ENCODE results near the gene CCDC159. TPM values are rescaled to one million over a fixed set of nuclear protein-coding genes. Genes with fewer than 3 reads are reported as not detected.

Gene CCDC159
- total RNA-seq, 3 donors from 2014 or later = 8.6 to 30.2 (median 25.5) TPM

DNA sequence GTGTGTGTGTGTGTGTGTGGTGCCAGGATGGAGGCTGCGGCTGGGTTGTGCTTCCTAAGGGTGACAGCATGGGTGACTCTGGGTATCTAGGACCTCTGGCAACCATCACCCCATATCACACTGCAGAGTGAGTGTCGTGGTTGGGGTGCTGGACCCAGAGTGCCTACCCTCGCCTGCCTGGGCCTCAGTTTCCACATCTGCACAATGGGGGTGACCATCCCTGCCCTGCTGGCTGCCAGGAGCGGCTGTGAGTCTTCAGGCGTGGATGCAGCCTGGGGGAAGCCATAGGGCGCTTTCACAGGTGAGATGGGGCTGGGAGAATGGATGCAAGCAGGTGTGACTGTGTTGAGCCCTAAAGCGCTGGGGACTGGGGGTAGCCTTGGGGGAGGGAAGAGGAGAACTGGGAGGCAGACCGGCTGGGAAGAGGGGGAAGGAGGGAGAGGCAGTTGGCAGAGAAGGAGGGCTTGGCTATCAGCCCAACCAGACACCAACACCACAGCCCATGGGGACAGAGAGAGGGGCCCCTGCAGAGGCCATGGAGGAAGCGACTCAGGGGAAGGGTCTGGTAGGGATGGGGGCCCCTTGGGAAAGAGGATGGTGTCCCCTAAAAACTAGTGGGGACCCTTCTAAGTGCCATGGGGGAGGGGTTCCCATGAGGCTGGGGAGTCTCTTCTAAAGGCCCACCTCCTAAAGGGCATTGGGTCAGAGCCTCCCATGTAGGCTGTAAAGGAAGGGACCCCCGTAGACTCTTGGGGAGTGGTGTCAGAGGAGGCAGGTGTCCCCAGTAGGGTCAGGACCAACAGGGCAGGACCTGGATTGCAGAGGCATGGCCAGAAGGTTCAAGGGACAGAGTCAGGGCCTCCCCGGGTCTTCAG lies 10.6 kb downstream of the CCDC159 start:
- no peaks in the 10 kb centered on the region for H3K9me3 ChIP-seq
- no peaks in the 10 kb centered on the region for H3K27me3 ChIP-seq
- no peaks in the 10 kb centered on the region for H3K36me3 ChIP-seq
- intact Hi-C loops (cut with DNase I; ENCODE audit: low total_unique reads) = no loop called here
- H3K27ac ChIP-seq = peak overlapping the region in 1 of 2 donors; percentile 89
- H3K4me3 ChIP-seq = no peak overlapping the region
- TF ChIP-seq POLR2AphosphoS5 (IDR thresholded peaks at IDR 0.05) = no peak
- peaks cover 0 to 7% of the 10 kb centered on the region in 2 donors for H3K4me1 ChIP-seq
- DNase-seq (ENCODE audit: low spot score in 2 of 2) = no peak

- Histone ChIP-seq H3K27me3 (no peaks in the 10 kb centered on the region), H3K36me3 (no peaks in the 10 kb centered on the region), H3K4me1 (peaks cover 0 to 7% of the 10 kb centered on the region in 2 donors), H3K27ac (no peak overlapping the region), H3K9me3 (no peaks in the 10 kb centered on the region), H3K4me3 (no peak overlapping the region)
- intact Hi-C loops (cut with DNase I; ENCODE audit: low total_unique reads) = no loop called here
- DNase-seq (ENCODE audit: low spot score in 2 of 2) = no peak
- no peak for TF ChIP-seq POLR2AphosphoS5 (IDR thresholded peaks at IDR 0.05)
- no peak for TF ChIP-seq POLR2A (IDR thresholded peaks at IDR 0.05)
- no peak for TF ChIP-seq CTCF (IDR thresholded peaks at IDR 0.05)
These were observed 13.1 kb downstream of the CCDC159 start for GRCh38 chr19:11359421-11359820.

GRCh38 chr19:11361037-11361770 lies 14.9 kb downstream of the CCDC159 start:
- no peaks in the 10 kb centered on the region for H3K9me3 ChIP-seq
- TF ChIP-seq POLR2AphosphoS5 (IDR thresholded peaks at IDR 0.05) = no peak
- no peak for TF ChIP-seq CTCF (IDR thresholded peaks at IDR 0.05)
- no peak for TF ChIP-seq POLR2A (IDR thresholded peaks at IDR 0.05)
- no peaks in the 10 kb centered on the region for H3K36me3 ChIP-seq
- peak overlapping the region in 1 of 2 donors; percentile 25 for H3K27ac ChIP-seq
- H3K4me3 ChIP-seq = peak overlapping the region in 2 of 3 donors; percentile 7 to 43
- peaks cover 0 to 3% of the 10 kb centered on the region in 2 donors for H3K4me1 ChIP-seq
- intact Hi-C loops (cut with DNase I; ENCODE audit: low total_unique reads) = no loop called here
- no peaks in the 10 kb centered on the region for H3K27me3 ChIP-seq
- no peak for DNase-seq (ENCODE audit: low spot score in 2 of 2)

DNA sequence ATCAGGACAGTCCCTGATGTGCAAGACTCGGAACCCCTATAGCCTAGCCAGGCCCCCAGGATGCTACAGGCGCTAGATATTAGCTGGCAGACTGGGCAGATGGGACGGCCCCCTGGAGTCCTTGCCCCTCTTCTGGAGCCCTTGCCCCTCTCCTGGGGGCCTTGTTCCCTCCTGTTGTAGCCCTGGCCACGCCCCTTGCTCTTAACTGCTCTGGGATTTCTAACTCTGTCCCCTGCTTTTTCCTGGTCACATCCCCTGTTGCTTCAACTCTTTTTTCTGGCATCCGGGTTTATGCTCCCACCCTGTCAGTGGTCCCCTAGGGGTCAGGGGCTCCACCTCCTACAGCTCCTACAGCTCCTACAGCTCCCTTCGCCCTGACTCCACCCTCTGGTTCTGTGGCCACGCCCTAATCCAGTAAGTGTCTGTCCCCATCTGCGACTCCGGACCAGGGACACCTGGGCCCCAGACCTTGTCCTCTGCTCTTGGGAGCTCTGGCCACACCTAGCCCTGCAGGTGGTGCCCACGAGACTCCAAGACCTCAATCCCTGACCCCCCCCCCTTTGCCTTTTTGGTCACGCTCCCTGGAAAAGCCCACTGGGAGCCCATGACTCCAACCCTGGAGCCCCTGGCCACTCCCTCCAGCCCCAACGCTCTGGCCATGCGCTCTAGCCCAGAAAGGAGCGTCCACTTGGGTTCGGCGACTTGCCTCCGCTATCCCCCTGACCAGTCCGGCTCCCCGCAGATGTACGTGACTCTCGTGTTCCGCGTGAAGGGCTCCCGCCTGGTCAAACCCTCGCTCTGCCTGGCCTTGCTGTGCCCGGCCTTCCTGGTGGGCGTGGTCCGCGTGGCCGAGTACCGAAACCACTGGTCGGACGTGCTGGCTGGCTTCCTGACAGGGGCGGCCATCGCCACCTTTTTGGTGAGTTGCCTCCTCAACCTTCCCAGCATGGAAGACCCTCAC lies 15.7 kb downstream of the CCDC159 start:
- H3K9me3 ChIP-seq = no peaks in the 10 kb centered on the region
- no peaks in the 10 kb centered on the region for H3K36me3 ChIP-seq
- DNase-seq (ENCODE audit: low spot score in 2 of 2) = no peak
- no peak for TF ChIP-seq POLR2A (IDR thresholded peaks at IDR 0.05)
- TF ChIP-seq CTCF (IDR thresholded peaks at IDR 0.05) = no peak
- TF ChIP-seq POLR2AphosphoS5 (IDR thresholded peaks at IDR 0.05) = no peak
- no peak overlapping the region for H3K27ac ChIP-seq
- no peak overlapping the region for H3K4me3 ChIP-seq
- intact Hi-C loops (cut with DNase I; ENCODE audit: low total_unique reads) = no loop called here
- H3K4me1 ChIP-seq = no peaks in the 10 kb centered on the region
- H3K27me3 ChIP-seq = no peaks in the 10 kb centered on the region

GRCh38 chr19:11363881-11364280 lies 17.6 kb downstream of the CCDC159 start:
- H3K27ac ChIP-seq = peak overlapping the region in 1 of 2 donors; percentile 52
- intact Hi-C loops (cut with DNase I; ENCODE audit: low total_unique reads) = no loop called here
- H3K9me3 ChIP-seq = no peaks in the 10 kb centered on the region
- H3K4me3 ChIP-seq = no peak overlapping the region
- DNase-seq (ENCODE audit: low spot score in 2 of 2) = no peak
- no peaks in the 10 kb centered on the region for H3K36me3 ChIP-seq
- TF ChIP-seq POLR2A (IDR thresholded peaks at IDR 0.05) = no peak
- TF ChIP-seq CTCF (IDR thresholded peaks at IDR 0.05) = no peak
- TF ChIP-seq POLR2AphosphoS5 (IDR thresholded peaks at IDR 0.05) = no peak
- H3K27me3 ChIP-seq = no peaks in the 10 kb centered on the region
- H3K4me1 ChIP-seq = no peaks in the 10 kb centered on the region
